ENCODE results near the gene SPNS1.
"Not testable (repeated sequence)": the region's sequence is repeated elsewhere in the genome, so short reads cannot be mapped to it uniquely, and the experiment has no call there.

SPNS1 gene

GRCh38 chr16:28974437-28975157 lies at the start of gene SPNS1:
Gene SPNS1, plus strand, starts transcription at chr16:28974778. Its CDS starts 374 bp downstream, at chr16:28975152.
- DNase-seq: peak; percentile 96

DNA sequence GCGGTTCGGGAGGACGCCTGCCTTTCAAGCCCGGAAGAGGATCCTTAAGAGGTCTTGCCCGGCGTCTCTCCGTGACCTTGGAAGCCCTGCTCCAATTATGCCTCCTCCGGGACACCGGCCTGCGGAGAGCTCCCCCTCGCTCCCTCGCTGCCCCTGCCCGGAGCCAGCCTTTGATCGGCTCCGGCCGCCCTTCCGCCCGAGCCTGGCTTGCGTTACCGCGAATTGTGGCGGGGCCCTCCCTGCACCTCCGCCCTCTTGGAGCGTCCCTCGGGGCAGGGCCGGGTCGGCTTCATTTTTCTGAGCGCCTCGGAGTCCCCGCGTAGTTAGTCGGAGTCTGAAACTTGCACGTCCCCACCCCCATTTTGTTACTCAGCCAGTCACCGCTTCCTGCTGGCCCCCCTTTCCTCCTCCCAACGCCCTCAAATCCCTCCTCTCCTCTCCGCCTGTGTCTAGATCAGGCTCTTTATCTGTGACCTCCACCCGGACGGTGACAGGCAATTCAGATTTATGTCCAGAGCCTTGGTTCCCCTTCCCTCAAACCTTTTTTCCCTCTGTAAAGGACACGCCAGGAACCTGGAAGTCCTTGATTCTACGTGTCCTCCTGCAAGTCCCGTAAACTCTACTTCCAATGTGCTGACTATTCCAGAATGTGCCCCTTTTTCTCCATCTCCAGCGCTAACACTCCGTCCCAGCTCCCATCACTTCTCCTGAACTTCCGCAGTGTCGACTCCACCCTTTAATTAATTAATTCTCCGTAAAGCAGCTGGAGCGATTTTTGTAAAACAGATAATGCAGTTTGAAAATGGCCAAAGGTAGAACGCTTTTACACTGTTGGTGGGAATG lies 49.0 kb upstream of the SPNS1 start:
- DNase-seq: peak; percentile 83

DNA sequence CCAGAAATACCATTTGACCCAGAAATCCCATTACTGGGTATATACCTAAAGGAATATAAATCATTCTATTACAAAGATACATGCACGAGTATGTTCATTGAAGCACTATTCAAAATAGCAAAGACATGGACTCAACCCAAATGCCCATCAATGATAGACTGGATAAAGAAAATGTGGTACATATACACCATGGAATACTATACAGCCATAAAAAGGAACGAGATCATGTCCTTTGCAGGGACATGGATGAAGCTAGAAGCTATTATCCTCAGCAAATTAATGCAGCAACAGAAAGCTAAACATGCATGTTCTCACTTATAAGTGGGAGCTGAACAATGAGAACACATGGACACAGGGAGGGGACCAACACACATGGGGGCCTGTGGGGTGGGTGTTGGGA lies 48.3 kb upstream of the SPNS1 start:
- DNase-seq: not testable (repeated sequence)

DNA sequence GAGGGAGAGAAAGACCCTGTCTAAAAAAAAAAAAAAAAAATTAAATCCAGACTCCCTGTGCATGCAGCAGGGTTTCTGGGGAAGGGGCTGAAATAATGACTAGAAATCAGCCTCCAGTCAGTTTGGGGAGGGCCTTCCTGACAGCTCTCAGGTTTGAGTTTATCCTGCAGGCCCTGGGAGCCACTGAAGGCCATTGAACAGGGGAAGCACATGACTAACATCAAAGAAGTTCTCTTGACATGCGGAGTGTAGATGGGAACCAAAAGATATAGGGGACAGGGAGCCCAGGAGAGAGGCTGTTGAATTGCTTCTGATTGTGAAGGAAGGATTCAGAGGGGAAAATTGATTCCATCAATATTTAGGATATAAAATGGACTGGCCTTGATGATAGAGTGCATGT lies 46.8 kb upstream of the SPNS1 start:
- no peak for DNase-seq

GRCh38 chr16:28930203-28930602 lies 44.4 kb upstream of the SPNS1 start:
- no peak for DNase-seq

- no peak for DNase-seq
Measured at GRCh38 chr16:28930652-28931051, 43.9 kb upstream of the SPNS1 start.

GRCh38 chr16:28931801-28932225 lies 42.8 kb upstream of the SPNS1 start, which contains the start of gene CD19:
Gene CD19, plus strand, starts transcription at chr16:28931971. Its CDS starts 30 bp downstream, at chr16:28932001.
- no peak for DNase-seq

- DNase-seq: no peak
Measured at GRCh38 chr16:28932339-28933141, 42.0 kb upstream of the SPNS1 start.

DNA sequence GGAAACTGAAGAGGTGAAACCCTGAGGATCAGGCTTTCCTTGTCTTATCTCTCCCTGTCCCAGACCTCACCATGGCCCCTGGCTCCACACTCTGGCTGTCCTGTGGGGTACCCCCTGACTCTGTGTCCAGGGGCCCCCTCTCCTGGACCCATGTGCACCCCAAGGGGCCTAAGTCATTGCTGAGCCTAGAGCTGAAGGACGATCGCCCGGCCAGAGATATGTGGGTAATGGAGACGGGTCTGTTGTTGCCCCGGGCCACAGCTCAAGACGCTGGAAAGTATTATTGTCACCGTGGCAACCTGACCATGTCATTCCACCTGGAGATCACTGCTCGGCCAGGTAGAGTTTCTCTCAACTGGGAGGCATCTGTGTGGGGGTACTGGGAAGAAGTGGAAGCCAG lies 41.4 kb upstream of the SPNS1 start:
- no peak for DNase-seq

GRCh38 chr16:28935346-28935745 lies 39.2 kb upstream of the SPNS1 start:
- no peak for DNase-seq

GRCh38 chr16:28935924-28936783 lies 38.4 kb upstream of the SPNS1 start:
- peak; percentile 71 for DNase-seq

DNA sequence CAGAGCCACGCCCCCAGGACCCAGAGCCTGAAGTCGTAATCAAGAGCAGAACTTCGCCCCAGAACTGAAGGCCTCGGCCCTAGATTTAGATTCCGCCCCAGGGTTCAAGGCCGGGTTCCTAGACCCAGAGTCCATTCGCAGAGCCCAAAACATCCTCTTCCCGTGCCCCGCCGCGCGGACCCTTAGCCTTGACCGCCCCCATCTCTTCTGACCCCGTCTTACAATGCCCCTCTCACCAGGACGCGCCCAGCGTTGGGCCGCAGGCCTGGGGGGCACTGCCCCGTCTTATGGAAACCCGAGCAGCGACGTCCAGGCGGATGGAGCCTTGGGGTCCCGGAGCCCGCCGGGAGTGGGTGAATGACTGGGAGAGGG lies 37.8 kb upstream of the SPNS1 start:
- DNase-seq: no peak

DNA sequence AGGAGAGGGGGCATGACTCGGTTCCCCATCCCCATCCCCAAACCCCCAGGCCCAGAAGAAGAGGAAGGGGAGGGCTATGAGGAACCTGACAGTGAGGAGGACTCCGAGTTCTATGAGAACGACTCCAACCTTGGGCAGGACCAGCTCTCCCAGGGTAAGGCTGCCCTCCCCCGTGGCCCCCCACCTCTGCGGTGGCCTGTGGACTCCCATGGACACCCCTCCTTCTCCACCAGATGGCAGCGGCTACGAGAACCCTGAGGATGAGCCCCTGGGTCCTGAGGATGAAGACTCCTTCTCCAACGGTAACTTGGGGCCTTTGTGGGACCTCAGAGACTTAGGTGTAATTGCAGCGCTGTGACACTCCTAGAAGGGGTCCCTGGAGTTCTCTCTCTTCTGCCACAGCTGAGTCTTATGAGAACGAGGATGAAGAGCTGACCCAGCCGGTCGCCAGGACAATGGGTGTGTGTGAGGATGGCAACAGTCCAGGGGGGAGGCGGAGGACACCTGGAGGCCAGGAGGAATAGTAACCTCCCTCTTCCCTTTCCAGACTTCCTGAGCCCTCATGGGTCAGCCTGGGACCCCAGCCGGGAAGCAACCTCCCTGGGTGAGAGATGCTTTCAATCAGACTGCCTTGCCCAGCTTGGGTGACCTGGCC lies 37.2 kb upstream of the SPNS1 start:
- no peak for DNase-seq

DNA sequence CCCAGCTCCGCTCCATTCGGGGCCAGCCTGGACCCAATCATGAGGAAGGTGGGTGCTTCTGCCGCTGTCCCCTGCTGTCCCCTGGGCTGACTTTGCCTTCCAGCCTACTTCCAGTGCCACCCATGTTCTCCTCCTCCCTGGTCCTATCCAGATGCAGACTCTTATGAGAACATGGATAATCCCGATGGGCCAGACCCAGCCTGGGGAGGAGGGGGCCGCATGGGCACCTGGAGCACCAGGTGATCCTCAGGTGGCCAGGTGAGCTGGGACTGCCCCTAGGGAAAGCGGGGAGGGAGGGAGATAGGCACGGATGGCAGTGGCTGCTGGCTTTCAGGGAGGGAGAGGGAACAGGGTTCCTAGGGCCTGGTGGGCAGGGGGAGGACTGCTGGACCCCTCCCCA lies 35.9 kb upstream of the SPNS1 start:
- DNase-seq: no peak

GRCh38 chr16:28939825-28940224 lies 34.8 kb upstream of the SPNS1 start:
- DNase-seq: not testable (repeated sequence)

- DNase-seq: no peak
Measured at GRCh38 chr16:28943281-28943680, 31.3 kb upstream of the SPNS1 start.

- no peak for DNase-seq
Measured at GRCh38 chr16:28946681-28947080, 27.9 kb upstream of the SPNS1 start.

- peak; percentile 100 for DNase-seq
Measured at GRCh38 chr16:28950648-28951409, 23.7 kb upstream of the SPNS1 start, which contains the start of gene NFATC2IP. Gene NFATC2IP, plus strand, starts transcription at chr16:28950937. Its CDS starts 75 bp downstream, at chr16:28951012.

GRCh38 chr16:28951410-28951943 lies 23.1 kb upstream of the SPNS1 start:
- no peak for DNase-seq

GRCh38 chr16:28958216-28958615 lies 16.4 kb upstream of the SPNS1 start:
- DNase-seq: no peak

Measured in fibroblast of upper back skin (primary cell).